Measurements from ENCODE around the gene WDR27. TPM values are rescaled to one million over a fixed set of nuclear protein-coding genes. Genes with fewer than 3 reads are reported as not detected.
A peak's percentile ranks its signal among the peaks of the same experiment; 100 is the strongest.

Gene WDR27
- total RNA-seq, 1 donor from 2014 or later, result 92.7 TPM

DNA sequence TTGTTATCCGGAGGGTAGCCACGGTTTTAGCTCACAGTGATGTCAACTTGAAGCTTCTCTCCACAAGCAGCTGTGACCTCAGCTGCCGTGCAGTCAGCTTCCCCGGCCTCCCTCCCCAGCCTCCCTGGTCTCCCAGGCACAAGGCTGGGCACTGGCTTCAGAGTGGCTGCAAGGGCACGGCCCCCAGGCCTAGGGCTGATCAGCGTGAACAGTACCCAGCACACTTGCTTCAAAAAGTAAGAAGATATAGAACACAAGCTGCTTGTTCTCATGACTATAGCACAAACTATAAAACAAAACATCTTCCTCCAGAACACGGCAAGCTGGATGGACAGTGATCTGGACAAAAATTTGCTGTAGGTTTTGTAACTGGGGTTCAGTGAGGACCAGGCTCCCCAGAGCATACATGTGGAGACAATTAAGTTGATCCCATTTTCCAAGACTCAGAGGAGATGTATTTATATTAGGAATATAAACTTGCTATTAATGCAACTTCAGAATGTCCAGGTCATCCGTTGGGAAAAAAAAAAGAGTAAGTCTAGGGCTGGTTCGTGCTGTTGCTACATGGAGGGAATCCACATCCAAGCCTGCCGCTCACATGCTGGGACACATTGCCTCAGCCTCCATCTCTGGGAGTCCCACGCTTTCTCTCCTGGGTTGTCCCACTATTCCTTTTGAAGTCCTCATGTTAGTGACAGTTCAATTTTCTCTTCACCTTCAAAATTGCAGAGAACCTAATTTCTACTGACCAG is 248.8 kb downstream of the WDR27 start:
- TF ChIP-seq, protein P1, sequence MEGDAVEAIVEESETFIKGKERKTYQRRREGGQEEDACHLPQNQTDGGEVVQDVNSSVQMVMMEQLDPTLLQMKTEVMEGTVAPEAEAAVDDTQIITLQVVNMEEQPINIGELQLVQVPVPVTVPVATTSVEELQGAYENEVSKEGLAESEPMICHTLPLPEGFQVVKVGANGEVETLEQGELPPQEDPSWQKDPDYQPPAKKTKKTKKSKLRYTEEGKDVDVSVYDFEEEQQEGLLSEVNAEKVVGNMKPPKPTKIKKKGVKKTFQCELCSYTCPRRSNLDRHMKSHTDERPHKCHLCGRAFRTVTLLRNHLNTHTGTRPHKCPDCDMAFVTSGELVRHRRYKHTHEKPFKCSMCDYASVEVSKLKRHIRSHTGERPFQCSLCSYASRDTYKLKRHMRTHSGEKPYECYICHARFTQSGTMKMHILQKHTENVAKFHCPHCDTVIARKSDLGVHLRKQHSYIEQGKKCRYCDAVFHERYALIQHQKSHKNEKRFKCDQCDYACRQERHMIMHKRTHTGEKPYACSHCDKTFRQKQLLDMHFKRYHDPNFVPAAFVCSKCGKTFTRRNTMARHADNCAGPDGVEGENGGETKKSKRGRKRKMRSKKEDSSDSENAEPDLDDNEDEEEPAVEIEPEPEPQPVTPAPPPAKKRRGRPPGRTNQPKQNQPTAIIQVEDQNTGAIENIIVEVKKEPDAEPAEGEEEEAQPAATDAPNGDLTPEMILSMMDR (IDR thresholded peaks at IDR 0.05), result no peak
- Histone ChIP-seq H3K4me3 (peak overlapping the region; percentile 47 to 49), H3K27ac (peak overlapping the region; percentile 74 to 93), H3K27me3 (no peaks in the 10 kb centered on the region), H3K4me1 (peaks cover 0 to 13% of the 10 kb centered on the region in 2 donors), H3K9me3 (no peaks in the 10 kb centered on the region), H3K36me3 (no peaks in the 10 kb centered on the region)
- intact Hi-C loops (cut with DNase I), result loop anchor here (2.0 to 5.0 kb wide), 3 partner anchors 39 to 198 kb away; no protein-coding TSS in a partner anchor
- DNase-seq (ENCODE audit: low spot score in 2 of 2), result no peak

DNA sequence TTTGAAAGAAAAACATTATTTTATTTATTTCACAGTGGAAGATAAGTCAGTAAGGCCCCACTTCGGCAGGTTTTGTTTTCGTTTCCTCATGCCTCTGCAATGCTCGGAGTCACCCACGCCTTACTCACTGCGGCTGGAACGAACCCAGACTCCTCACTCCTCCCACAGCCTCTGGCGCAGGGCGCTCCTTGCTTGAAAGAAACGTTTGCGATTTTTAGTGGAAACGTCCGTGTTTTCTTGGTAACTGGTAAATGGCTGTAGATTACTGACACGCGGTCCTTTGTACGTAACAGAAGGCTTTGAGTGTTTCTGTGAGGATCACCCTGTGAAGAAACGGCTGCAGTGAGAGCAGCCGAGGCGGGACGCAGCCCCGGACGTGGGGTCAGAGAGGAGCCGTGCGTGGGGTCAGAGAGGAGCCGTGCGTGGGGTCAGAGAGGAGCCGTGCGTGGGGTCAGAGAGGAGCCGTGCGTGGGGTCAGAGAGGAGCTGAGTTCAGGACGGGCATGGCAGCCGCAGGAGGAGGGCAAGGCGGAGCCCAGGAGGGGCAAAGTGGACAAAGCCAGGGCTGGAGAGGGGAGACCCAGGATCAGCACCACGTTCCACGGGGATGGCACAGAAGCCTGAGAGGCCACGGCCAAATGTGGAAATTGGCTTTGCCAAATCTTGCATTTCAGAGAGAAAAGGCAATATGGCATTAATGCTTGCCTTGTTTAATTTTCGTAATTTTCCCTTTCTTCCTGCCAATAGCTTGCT is 249.5 kb downstream of the WDR27 start:
- H3K36me3 ChIP-seq, result no peaks in the 10 kb centered on the region
- intact Hi-C loops (cut with DNase I), result loop anchor here (2.0 to 5.0 kb wide), 3 partner anchors 40 to 197 kb away; no protein-coding TSS in a partner anchor
- peaks cover 0 to 13% of the 10 kb centered on the region in 2 donors for H3K4me1 ChIP-seq
- TF ChIP-seq, protein P1 (IDR thresholded peaks at IDR 0.05), result no peak
- H3K9me3 ChIP-seq, result no peaks in the 10 kb centered on the region
- H3K27ac ChIP-seq, result peak overlapping the region; percentile 74 to 93
- no peaks in the 10 kb centered on the region for H3K27me3 ChIP-seq
- peak; percentile 54 to 91 for DNase-seq (ENCODE audit: low spot score in 2 of 2)
- peak overlapping the region; percentile 47 to 49 for H3K4me3 ChIP-seq

DNA sequence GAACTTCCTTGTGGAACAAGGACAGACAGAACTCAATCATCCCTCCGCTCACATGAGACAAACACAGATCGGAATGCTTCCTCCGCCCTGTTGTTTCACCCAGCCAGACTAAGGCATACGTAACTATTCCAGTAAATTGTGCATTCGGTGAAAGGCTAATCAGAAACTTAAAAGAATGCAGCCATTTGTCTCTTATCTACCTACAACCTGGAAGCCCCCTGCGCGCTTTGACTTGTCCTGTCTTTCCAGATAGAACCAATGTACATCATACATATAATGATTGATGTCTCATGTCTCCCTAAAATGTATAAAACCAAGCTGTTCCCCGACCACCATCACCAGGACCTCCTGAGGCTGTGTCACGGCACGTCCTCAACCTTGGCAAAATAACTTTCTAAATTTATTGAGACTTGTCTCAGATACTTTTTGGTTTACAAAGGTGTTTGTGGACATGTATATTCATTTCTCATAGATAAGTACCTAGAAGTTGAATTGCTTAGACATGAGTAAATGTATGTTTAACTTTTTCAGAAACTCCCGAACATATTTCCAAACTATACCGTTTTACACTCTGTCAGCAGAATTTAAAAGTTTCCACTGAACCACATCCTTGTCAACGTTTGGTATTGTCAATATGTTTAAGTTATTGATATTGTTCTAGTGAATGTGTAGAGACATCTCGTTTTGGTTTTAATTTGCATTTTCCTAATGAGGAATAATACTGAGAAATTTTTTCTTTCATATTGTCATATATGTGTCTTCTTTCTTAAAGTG is 250.6 kb downstream of the WDR27 start:
- Histone ChIP-seq H3K36me3 (no peaks in the 10 kb centered on the region), H3K9me3 (no peaks in the 10 kb centered on the region), H3K27ac (peak overlapping the region; percentile 74 to 93), H3K27me3 (no peaks in the 10 kb centered on the region), H3K4me1 (peaks cover 0 to 13% of the 10 kb centered on the region in 2 donors), H3K4me3 (peak overlapping the region; percentile 47 to 49)
- intact Hi-C loops (cut with DNase I), result loop anchor here (5.0 kb wide), 2 partner anchors 41 to 109 kb away; no protein-coding TSS in a partner anchor
- TF ChIP-seq, protein P1 (IDR thresholded peaks at IDR 0.05), result no peak
- no peak for DNase-seq (ENCODE audit: low spot score in 2 of 2)

DNA sequence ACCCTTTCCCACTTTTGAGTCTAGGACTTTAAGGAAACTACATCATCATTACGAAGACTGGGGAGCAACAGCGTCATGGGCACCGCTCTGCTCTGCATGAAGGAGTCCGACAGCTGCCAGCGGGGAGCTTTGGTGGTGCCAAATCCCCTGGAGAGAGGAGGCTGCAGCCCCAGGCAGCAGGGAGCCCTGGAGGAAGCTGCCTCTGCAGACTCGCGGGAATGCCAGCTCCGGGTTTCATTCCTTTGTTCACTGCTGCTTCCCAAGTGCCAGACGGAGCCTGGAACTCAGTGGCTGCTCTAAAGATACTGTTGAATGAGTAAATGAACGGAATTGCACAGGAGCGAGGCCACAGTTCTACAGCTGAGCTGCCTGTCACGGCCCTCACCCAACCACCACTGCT is 251.7 kb downstream of the WDR27 start:
- Histone ChIP-seq H3K27ac (peak overlapping the region; percentile 74 to 93), H3K9me3 (no peaks in the 10 kb centered on the region), H3K4me1 (peaks cover 0 to 13% of the 10 kb centered on the region in 2 donors), H3K36me3 (peaks cover 0 to 2% of the 10 kb centered on the region in 2 donors), H3K4me3 (no peak overlapping the region), H3K27me3 (no peaks in the 10 kb centered on the region)
- TF ChIP-seq, protein P1 (IDR thresholded peaks at IDR 0.05), result no peak
- intact Hi-C loops (cut with DNase I), result loop anchor here (5.0 kb wide), 2 partner anchors 42 to 108 kb away; no protein-coding TSS in a partner anchor
- DNase-seq (ENCODE audit: low spot score in 2 of 2), result no peak

DNA sequence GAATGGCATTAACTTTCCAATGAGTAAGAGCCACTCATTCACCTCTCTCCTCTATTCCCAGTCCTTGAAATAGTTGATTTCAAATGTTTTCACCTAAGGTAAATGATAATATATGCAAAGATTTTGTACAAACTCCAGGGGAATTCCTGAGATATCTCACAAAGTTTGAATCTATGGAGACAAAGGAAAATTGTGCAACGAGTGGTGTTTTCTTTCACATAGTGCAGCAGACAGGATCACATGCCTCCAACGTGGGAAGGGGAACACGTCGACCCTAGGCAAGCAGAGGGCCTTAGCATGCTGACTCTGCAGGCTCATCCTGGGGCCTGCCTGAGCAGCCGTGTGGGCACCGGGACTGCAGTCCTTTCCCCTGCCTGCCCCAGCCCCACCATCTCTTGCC is 252.6 kb downstream of the WDR27 start:
- peaks cover 0 to 2% of the 10 kb centered on the region in 2 donors for H3K36me3 ChIP-seq
- intact Hi-C loops (cut with DNase I), result no loop called here
- TF ChIP-seq, protein P1 (IDR thresholded peaks at IDR 0.05), result no peak
- H3K4me1 ChIP-seq, result peaks cover 0 to 13% of the 10 kb centered on the region in 2 donors
- no peak for DNase-seq (ENCODE audit: low spot score in 2 of 2)
- H3K27ac ChIP-seq, result no peak overlapping the region
- H3K4me3 ChIP-seq, result no peak overlapping the region
- no peaks in the 10 kb centered on the region for H3K9me3 ChIP-seq
- no peaks in the 10 kb centered on the region for H3K27me3 ChIP-seq
